C4-2B (cell line): Measurements from ENCODE around the gene COTL1.
"Not testable (repeated sequence)": the region's sequence is repeated elsewhere in the genome, so short reads cannot be mapped to it uniquely, and the experiment has no call there.

Experiments
- H3K27ac ChIP-seq: fragments of 450-650 bp; 2 replicates; pipeline ENCODE4 v1.5.1; 2017
- ZFX ChIP-seq: fragments of 450-650 bp; IDR thresholded peaks from 2 replicates; pipeline ENCODE4 v1.6.1; 2017
- TF ChIP-seq, protein P1 (sequence below): fragments of 450-650 bp; conservative IDR thresholded peaks from 2 replicates; pipeline ENCODE4 v1.5.1; 2017; ENCODE audit warnings: mild to moderate bottlenecking

The COTL1 gene

GRCh38 chr16:84561291-84561690 is 56.6 kb downstream of the COTL1 start:
- no peak overlapping the region for H3K27ac ChIP-seq
- TF ChIP-seq, protein P1, sequence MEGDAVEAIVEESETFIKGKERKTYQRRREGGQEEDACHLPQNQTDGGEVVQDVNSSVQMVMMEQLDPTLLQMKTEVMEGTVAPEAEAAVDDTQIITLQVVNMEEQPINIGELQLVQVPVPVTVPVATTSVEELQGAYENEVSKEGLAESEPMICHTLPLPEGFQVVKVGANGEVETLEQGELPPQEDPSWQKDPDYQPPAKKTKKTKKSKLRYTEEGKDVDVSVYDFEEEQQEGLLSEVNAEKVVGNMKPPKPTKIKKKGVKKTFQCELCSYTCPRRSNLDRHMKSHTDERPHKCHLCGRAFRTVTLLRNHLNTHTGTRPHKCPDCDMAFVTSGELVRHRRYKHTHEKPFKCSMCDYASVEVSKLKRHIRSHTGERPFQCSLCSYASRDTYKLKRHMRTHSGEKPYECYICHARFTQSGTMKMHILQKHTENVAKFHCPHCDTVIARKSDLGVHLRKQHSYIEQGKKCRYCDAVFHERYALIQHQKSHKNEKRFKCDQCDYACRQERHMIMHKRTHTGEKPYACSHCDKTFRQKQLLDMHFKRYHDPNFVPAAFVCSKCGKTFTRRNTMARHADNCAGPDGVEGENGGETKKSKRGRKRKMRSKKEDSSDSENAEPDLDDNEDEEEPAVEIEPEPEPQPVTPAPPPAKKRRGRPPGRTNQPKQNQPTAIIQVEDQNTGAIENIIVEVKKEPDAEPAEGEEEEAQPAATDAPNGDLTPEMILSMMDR = no peak
- TF ChIP-seq ZFX = no peak

DNA sequence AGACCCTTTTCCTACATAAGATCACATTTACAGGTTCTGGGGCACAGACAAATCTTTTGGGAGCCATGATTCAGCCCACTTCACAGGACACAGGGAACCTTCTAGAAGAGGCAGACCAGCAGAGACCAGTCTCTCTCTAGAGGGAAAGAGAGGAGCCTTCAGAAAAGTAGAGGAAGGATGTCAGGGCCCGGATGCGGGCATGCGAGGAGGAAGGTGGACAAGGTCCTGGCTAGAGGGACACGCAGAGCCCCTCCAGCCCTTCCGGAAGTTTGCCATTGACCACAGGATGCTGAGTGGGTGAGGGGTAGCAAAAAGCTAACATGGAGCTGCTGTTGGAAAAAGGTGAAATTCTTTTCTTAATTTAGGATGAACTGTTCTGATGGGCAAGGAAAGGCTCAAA is 57.6 kb downstream of the COTL1 start:
- H3K27ac ChIP-seq = no peak overlapping the region
- no peak for TF ChIP-seq ZFX
- TF ChIP-seq, protein P1 = no peak

DNA sequence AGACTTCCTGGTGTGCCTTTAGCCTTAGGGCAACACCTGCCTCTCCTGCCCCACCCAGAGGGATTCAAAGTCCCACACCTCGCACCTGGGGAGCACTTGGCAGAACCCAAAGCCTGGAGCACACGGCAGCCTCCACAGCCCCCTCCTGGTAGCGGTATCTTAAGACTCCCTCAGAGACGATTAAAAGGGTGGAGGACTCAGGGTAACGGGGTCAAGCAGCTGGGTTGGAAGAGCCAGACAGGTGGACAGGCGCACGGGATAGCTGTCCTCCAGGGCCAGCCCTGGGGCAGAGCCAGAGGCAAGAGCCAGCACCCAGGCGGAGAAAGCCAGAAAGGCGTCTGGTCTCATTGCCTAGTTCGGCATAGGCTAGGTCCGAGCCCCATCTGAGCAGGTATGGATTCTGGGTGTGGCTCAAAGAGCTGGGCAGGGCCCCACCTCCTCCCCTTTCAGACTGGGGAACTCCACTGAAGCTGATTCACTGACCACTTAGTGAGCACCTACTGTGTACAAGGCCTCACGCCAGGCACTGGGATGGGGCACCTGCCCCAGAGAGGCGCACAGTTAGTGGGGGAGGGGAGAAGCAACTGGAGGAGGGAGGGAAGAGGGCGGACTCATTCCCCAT is 58.5 kb downstream of the COTL1 start:
- TF ChIP-seq ZFX = no peak
- TF ChIP-seq, protein P1 = no peak
- no peak overlapping the region for H3K27ac ChIP-seq

DNA sequence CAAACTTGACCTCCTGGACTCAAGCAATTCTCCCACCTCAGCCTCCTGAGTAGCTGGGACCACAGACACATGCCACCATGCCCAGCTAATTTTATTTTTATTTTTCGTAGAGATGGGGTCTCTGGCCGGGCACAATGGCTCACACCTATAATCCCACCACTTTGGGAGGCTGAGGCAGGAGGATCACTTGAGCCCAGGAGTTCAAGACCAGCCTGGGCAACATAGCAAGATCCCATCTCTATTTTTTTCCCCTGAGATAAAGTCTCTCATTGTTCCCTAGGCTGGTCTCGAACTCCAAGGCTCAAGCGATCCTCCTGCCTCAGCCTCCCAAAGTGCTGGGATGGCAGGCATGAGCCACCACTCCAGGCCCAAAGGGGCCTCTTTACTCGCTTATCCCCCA is 59.0 kb downstream of the COTL1 start:
- H3K27ac ChIP-seq = not testable (repeated sequence)

- H3K27ac ChIP-seq = no peak overlapping the region
- TF ChIP-seq, protein P1 = no peak
- TF ChIP-seq ZFX = no peak
Observed at GRCh38 chr16:84557504-84557903, 60.4 kb downstream of the COTL1 start.

DNA sequence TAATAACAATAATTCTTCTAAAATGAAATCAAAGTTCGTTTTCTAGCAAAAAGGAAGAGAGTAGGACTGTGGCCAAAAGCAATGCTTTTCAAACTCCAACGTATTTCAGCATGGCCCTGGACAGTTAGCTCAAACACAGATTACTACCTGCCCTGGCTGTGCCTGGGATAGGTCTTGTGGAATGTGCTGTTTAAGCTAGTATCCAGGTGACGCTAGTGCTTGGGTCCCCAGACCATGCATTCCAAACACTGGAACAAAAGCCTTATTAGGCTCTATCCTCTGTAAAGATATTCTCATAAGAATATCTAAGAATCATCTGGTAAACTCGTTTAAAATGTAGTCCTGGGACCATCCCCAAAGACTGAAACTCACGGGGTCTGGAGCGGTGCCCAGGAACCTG is 60.8 kb downstream of the COTL1 start:
- TF ChIP-seq ZFX = no peak
- TF ChIP-seq, protein P1 = no peak
- H3K27ac ChIP-seq = no peak overlapping the region

DNA sequence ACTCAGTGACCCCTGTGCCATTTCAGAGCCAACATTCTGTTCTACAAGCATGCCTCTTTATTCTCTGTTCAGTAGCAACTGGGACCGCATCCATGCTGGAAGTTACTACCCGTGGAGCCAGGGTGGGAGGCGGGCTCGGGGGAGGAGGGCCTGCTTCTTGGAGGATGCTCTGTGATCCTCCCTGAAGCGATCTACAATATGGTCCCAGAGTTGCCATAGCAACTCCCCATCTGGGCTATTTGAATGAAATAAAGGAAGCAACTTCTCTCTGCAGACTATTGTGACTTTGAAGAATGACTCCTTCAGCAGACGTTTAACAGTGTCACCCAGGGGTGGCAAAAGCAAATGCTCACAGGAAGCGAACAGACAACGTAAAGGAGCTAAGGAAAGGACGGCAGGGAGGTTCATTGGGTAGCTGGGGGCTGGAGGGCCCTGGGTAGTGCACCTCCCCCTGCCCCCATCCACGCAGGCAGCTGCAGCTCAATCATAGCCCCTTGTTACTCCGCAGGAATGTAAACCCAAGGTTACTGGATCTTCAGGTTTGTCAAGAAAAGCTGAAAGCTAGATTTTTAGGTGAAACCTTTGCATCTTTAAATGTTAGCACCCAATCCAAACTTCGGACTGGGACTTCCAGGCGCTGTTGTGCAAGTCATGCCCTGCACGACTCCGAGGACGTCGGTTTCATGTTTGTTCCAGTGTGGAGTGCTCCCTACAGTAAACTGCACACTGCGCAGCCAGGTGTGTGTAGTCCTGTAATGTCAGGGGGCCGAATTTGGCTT is 62.3 kb downstream of the COTL1 start:
- no peak for TF ChIP-seq ZFX
- no peak overlapping the region for H3K27ac ChIP-seq

DNA sequence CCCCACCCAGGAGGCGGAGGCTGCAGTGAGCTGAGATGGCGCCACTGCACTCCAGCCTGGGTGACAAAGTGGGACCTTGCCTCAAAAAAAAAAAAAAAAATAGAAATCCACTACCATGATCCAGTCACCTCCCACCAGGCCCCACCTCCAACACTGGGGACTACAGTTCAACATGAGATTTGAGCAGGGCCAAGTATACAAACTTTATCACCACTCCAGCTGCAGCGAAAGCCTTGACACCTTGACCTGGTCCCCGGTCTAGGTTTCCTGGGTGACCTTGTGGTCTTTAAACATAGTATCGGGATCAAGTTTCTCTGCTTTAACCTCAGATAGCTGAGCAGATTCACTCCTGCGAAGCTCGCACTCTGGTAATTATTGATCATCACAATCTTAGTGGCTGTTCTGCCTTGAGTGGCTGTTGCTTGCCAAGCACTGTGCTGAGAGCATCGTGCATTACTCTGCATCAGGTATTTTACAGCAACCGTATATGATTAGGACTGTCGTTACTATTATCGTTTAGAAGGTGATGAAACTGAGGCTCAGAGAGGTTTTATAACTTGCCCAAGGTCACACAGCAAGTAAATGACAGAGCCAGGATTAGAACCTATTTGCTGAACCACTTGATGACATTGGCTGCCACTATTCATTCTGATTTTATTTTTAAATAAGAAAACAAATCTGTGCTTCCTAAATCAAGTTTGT is 63.1 kb downstream of the COTL1 start:
- no peak overlapping the region for H3K27ac ChIP-seq
- TF ChIP-seq, protein P1 = no peak
- TF ChIP-seq ZFX = no peak
